GM12801 (cell line): Measurements from ENCODE around the gene CNTN5.

Experiments used
- TF ChIP-seq, protein P1 (sequence below): IDR thresholded peaks from one replicate; pipeline ENCODE4 v1.5.1; 2011; ENCODE audit warnings: control low read depth; ENCODE audit not compliant: insufficient read length; ENCODE audit errors: extremely low read depth

The CNTN5 gene

GRCh38 chr11:100221791-100222190 is 1201.0 kb downstream of the CNTN5 start:
- TF ChIP-seq, protein P1, sequence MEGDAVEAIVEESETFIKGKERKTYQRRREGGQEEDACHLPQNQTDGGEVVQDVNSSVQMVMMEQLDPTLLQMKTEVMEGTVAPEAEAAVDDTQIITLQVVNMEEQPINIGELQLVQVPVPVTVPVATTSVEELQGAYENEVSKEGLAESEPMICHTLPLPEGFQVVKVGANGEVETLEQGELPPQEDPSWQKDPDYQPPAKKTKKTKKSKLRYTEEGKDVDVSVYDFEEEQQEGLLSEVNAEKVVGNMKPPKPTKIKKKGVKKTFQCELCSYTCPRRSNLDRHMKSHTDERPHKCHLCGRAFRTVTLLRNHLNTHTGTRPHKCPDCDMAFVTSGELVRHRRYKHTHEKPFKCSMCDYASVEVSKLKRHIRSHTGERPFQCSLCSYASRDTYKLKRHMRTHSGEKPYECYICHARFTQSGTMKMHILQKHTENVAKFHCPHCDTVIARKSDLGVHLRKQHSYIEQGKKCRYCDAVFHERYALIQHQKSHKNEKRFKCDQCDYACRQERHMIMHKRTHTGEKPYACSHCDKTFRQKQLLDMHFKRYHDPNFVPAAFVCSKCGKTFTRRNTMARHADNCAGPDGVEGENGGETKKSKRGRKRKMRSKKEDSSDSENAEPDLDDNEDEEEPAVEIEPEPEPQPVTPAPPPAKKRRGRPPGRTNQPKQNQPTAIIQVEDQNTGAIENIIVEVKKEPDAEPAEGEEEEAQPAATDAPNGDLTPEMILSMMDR, result no peak

DNA sequence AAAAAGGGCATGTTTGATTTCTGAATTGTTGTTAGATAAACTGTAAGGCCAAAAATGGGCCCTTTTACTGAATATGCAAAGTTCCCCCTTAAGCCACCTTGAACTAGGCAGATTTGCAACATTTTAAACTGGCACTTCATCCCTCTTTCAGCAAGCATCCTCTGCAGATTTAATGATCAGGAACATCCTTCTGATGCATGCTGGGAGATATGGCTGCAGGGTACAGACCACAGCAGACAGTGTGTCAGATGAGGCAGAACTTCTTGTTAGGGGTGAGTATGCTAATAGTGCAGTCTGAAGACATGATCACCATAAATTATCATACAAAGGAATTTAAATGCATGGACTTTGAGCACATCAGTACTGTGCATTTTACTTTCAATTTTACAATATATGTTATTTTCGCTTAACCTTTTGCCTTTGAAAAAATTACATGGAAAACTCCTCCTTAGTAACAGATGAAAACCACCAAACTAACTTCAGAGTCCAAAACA is 1203.8 kb downstream of the CNTN5 start:
- TF ChIP-seq, protein P1, result no peak

GRCh38 chr11:100229086-100229485 is 1208.3 kb downstream of the CNTN5 start:
- TF ChIP-seq, protein P1, result no peak

DNA sequence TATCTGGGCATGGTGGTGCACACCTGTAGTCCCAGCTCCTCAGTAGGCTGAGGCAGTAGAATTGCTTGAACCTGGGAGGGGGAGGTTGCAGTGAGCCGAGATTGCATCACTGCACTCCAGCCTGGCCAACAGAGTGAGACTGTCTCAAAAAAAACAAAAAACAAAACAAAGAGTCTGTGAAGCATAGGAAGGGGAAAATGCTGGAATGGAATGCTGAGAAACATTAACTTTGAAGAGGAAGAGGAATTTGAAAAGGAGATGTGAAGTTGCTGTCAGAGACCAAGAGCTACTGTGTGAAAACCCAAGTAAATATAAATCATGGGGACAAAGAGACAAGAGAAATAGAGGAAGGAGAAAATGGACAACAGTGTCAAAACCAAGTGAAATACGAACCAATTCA is 1211.3 kb downstream of the CNTN5 start:
- TF ChIP-seq, protein P1, result no peak

DNA sequence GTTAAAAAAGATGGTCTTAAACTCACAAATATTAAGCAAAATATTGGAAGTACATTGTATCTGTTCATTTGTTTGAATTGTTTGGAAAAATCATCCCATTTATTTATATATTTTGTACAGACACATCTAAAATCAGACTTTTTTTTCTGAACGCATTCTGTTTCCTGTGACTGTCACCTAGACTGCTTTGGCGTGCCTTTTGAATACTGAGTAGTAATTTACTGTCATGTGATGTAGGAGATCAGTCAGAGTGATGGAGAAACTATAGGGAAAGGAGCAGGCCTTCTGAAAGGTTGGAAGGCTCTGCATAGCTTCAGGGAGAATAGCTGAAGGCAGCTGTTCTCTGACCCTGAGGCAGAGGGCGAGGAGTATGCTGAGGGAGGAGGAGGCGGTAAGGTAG is 1214.3 kb downstream of the CNTN5 start:
- TF ChIP-seq, protein P1, result no peak

- TF ChIP-seq, protein P1, result no peak
Measured at GRCh38 chr11:100240025-100240539, 1219.3 kb downstream of the CNTN5 start.

- TF ChIP-seq, protein P1, result no peak
Measured at GRCh38 chr11:100247704-100248103, 1227.0 kb downstream of the CNTN5 start.
